GM18858 (cell line): ENCODE data around the gene FAM13C.

Source experiments
- ATAC-seq: cut with Tn5 transposase; IDR thresholded peaks from one replicate; pipeline ENCODE4 v1.9.1; 2021; ENCODE audit not compliant: unreplicated experiment

FAM13C gene

GRCh38 chr10:59319854-59320253, 42.5 kb downstream of the FAM13C start:
- no peak for ATAC-seq

GRCh38 chr10:59317066-59317465, 45.3 kb downstream of the FAM13C start:
- no peak for ATAC-seq

- no peak for ATAC-seq
Observed at GRCh38 chr10:59315465-59315864, 46.9 kb downstream of the FAM13C start.

- no peak for ATAC-seq
Observed at GRCh38 chr10:59314268-59314667, 48.1 kb downstream of the FAM13C start.

DNA sequence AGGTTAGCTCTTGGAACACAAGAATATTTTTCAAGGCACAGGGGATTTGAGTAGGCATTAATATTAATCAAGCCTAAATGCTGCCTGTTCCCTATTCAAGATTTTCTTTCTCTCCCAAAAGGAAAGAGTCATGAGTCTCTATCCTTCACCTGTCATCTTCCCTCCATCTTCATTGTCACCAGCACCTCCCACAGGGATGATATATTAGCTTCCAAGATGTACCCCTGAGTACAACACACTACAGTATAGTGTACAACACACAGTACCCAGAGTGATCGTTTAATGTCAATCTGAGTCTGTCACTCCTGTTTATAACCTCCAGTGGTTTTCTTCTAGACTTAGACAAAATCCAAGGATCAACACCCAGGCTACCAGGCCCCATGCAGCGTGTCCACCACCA, 50.1 kb downstream of the FAM13C start:
- no peak for ATAC-seq

DNA sequence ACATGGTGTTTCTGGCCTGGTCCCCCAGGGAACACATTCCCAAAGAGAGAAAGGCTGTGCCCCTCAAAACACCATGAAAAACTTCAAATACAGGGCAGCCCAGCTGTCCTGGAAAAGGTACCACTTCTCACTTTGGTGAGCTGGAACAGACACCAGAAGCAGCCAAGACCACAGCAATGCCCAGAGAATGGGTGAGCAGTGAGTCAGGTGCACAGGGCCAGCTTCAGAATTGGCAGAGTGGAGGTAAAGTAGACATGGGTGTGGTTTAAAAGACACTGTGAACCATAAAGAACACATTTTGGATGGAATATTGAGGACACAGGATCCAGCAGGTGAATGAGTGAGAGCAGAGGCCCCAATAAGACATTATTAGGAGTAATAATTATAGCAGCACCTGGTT, 51.3 kb downstream of the FAM13C start:
- no peak for ATAC-seq

GRCh38 chr10:59310324-59310914, 51.9 kb downstream of the FAM13C start:
- no peak for ATAC-seq

DNA sequence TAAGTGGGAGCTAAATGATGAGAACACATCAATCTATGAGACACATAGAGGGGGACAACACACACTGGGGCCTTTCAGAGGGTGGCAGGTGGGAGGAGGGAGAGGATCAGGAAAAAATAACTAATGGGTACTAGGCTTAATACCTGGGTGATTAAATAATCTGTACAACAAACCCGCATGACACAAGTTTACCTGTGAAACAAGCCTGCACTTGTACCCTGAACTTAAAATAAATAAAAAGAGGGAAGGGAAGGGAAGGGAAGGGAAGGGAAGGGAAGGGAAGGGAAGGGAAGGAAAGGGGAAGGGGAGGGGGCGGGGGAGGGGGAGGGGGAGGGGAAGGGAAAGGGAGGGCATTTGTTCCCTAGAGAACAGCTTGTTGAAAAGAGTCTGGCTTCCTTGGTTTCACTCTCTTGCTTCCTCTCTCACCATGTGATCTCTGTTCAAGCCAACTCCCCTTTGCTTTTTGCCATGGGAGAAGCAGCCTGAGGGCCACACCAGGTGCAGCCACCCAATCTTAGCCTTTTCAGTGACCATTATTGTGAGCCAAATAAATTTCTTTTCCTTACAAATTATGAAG, 57.7 kb downstream of the FAM13C start:
- ATAC-seq: no peak

DNA sequence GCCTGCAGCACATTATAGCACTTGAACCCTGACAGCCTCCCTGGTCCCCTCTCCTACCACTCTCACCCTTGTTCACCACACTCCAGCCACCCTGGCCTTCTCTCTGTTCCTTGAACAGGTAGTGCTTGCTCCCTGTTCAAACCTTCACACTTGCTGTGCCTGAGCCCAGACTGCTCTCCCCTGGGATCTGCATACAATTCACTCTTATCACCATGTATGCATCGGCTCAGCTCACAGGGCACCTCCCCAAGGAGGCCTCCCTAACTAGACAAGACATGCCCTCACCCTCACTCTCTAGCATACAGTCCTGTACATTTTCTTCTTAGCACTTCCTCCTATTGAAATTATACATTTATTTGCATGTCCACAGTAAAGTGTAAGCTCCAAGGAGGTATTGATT, 59.3 kb downstream of the FAM13C start:
- ATAC-seq: no peak

DNA sequence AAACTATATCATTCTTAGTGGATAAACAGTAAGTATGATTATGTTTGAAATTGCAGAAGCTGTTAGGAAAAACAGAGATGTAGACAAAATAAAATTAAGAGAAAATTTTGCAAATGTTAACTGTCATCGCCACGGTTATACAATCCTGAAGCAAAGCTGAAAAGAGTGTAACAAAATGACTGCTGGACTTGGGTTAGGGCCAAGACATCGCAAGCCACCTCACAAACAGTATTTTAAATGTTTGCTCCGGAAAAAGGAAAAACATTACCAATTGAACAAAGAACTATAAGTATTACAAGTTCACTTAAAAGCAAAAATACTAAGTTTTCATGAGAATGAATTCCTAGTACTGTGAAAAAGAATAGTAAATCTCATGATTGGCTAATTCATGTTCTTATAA, 60.0 kb downstream of the FAM13C start:
- no peak for ATAC-seq

- ATAC-seq: no peak
Observed at GRCh38 chr10:59301067-59301754, 61.1 kb downstream of the FAM13C start.

- ATAC-seq: no peak
Observed at GRCh38 chr10:59300386-59300785, 62.0 kb downstream of the FAM13C start.

DNA sequence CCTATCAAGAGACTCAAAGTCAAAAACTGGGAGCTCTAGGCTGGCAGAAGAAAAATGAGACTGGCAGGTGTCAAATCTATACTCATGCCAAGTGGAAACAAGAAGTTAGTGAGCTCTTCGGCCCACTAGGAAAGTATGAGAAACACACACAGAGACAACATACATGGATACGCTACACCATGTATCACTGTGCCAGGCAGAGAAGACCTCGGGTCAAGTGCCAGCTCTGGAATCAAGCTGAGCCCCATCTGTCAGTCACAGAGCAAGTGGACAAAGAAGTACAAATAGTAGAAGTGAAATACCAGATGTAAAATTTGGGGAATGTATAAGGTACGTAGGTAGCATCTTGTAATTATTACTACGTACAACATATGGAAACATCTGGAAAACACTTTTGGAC, 62.4 kb downstream of the FAM13C start:
- ATAC-seq: no peak

DNA sequence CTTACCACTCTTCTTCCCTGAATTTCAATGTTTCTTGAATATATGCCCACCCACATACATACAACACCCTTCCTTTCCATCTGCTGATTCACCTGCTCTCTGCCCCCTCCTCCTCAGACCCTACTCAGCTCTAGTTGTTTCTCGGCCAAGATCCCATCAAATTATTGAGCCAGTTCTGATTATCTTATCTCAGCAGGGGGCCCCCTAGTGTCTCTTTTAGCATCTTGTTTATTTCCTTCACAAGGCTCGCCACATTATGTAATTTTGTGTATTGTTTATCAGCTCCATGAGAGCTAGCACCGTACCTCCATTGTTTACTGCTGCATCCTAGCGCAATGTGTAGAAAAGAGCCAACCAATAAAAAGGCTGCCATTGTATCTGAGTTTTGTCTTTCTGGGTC, 71.9 kb downstream of the FAM13C start:
- ATAC-seq: no peak

DNA sequence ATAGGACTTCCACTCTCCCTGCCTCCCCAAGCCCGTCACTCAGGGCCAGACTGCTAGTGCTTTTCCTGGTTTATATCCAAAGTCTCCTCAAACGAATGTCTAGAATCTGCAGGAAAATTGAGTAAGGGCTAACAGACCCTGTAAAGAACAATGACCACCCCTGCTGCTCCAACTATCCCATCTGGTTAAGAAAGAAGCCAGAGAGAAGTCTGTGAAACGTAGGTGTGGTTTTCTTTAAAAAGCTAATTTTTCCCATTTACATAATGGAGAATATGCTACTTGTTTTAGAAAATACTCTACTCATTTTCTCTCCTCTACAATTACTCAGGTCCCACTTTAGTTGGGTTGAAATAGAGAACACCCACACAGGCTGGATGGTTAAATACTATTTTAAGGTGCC, 72.5 kb downstream of the FAM13C start:
- no peak for ATAC-seq

DNA sequence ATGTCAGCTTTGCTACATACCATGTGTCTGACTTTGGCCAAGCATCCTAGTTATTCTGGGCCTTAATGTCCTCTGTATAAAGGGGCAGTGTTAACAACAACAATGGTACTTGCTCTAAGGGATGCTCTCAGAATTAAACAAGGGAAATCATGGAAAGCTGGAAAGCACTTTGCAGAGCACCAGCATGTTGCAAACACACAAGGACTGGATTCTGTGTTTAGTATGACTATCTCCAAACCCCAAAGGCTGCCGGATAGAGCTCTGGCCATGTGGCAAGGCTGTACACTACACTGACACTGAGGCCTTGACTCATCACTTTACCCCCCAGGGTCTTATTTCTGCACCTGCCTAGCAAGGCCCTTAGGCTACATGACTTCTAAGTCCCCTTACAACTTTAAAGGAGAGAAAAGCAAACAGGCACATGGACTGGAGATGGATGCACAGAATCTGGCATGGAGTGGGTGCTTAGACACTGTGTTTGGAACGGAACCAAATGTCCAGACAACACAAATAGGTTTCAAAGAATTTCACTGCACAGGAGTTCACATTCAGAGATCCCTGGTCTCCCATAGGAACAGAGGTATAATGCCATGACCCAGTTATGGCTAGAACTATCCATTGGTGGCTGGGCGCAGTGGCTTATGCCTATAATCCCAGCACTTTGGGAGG, 74.6 kb downstream of the FAM13C start:
- ATAC-seq: no peak

DNA sequence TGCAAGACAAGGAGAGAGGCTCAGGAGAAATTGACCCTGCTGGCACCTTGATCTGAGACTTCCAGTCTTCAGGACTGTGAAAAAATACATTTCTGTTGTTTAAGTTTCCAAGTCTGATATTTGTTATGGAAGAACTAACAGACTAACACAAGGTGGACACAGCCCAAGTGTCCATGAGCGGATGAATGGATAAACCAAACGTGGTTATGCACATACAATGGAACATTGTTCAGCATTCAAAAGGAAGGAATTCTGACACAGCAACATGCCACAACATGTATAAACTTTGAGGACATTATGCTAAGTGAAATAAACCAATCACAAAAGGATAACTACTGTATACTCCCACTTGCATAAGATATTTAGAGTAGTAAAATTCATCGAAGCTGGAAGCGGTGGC, 76.5 kb downstream of the FAM13C start:
- no peak for ATAC-seq

DNA sequence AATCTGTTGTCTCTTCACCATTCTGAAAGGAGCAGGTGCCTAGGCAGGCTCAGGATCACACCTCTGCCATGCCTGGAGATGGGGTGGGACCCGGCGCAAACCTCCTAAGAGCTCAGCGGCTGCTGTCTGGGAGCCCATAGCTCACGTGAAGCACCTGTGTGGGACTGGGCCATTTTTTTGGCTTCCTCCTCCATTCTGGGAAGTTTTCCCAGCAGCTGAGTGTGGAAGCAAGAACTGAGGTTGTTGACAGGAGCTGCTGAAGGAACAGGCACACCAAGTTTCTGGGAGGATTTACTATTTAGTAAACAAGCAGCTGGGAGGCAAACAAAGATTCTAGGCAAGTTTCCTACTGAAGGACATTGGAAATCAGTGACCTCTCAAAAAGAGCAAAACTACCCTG, 77.3 kb downstream of the FAM13C start:
- ATAC-seq: no peak

DNA sequence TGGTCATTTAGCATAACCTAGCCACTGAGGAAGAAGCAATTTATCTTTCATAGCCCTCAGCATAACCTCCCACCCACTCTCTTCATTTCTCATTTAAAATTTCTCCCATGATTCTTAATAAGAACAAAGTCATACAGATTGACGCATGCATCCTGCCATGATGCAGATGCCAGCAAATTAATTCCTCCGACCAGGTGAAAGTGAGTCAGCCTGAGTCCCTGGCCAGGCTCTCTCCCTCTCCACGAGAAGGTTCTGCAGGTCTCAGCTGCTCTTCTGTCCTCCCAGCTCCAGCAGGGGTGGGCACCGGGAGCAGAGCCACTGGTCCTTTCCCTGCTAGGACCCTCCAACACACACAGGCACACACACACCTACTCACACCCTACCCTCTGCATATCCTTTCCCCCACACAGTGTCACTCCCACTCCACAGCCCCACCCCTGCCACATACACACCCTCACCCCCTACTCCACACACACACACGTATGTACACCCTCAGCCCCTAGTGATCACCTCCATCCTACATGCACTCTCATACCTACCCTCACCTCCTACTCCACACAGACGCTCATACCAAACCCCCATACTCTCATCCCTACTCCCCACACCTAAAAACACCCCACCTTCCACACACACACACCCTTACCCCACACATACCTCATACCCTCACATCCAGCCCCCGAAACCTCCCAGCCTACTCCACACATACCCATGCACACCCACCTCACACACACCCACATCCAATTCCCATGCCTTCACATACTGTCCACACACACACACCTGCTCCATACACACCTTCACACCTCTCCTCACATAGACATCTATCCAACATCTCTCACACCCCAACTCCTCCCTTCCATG, 78.0 kb downstream of the FAM13C start:
- ATAC-seq: no peak

- ATAC-seq: no peak
Observed at GRCh38 chr10:59283456-59284091, 78.8 kb downstream of the FAM13C start.

DNA sequence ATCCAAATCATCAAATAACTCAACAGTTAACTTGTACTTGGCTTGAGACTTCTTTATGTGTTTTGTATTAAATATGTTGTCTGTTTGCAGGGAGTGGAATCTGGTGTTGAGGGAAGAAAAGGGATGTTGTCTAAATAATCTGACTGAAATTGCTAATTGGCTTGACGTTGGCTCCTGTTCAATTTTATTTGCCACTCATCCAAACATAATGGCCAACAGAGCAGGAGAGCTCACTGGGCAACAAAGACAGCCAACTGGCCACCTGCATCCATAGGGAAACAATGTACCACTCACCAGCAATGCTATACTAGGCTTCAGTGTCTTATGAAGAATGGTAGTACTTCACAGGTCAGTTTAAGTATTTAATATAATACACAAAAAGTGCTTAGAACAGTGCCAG, 80.5 kb downstream of the FAM13C start:
- ATAC-seq: no peak
